Adrenal gland (tissue), 5 donors: ENCODE results near the gene FOXJ2.

Experiments
- POLR2A ChIP-seq, 2 donors: fragments of 450-650 bp; IDR thresholded peaks; one replicate each; pipeline ENCODE4 v1.6.1; 2017; ENCODE audit warnings: antibody characterized with exemption in 2 of 2, mild to moderate bottlenecking in 2 of 2, moderate library complexity in 1 of 2
- TF ChIP-seq, protein P1 (sequence below), 6 experiments: fragments of 450-650 bp in 4 of 6; fragments of 200-600 bp in 2 of 6; sonication (generic) in 1 of 6; IDR thresholded peaks; 1 replicate in 5 of 6; 2 replicates in 1 of 6; pipeline versions ENCODE4 v1.5.1 to v1.8.0; 2016 to 2021; ENCODE audit warnings: antibody characterized with exemption in 6 of 6, mild to moderate bottlenecking in 2 of 6, moderate library complexity in 1 of 6
- donor health status: DM: no; HTN: no; CAD: no.

DNA sequence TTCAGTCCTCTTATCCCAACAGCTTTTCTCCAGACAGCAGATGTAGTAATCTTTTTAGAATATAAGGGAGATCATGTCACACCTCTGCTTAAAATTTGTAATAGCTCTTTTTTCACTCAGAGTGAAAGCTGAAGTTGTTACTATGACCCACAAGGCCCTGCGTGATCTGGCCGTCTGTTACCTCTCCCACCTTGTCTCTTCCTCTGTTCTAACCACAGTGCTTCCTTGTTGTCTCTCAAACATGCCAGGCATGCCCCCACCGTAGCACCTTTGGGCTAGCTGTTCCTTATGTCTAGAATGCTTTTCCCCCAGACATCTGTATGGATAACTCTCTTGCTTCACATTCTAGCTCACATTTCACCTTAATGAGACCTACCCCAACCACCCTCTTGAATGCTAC lies 56.1 kb downstream of the FOXJ2 start:
- TF ChIP-seq, protein P1, sequence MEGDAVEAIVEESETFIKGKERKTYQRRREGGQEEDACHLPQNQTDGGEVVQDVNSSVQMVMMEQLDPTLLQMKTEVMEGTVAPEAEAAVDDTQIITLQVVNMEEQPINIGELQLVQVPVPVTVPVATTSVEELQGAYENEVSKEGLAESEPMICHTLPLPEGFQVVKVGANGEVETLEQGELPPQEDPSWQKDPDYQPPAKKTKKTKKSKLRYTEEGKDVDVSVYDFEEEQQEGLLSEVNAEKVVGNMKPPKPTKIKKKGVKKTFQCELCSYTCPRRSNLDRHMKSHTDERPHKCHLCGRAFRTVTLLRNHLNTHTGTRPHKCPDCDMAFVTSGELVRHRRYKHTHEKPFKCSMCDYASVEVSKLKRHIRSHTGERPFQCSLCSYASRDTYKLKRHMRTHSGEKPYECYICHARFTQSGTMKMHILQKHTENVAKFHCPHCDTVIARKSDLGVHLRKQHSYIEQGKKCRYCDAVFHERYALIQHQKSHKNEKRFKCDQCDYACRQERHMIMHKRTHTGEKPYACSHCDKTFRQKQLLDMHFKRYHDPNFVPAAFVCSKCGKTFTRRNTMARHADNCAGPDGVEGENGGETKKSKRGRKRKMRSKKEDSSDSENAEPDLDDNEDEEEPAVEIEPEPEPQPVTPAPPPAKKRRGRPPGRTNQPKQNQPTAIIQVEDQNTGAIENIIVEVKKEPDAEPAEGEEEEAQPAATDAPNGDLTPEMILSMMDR (IDR thresholded peaks at IDR 0.05), result no peak
- TF ChIP-seq POLR2A (IDR thresholded peaks at IDR 0.05), result no peak
